HG02885 (cell line): Measurements from ENCODE around the gene WWOX.
"Not testable (repeated sequence)": the region's sequence is repeated elsewhere in the genome, so short reads cannot be mapped to it uniquely, and the experiment has no call there.

Experiments
- ATAC-seq: cut with Tn5 transposase; IDR thresholded peaks from one replicate; pipeline ENCODE4 v1.9.1; 2021; ENCODE audit warnings: mild to moderate bottlenecking; ENCODE audit not compliant: unreplicated experiment, poor library complexity

WWOX gene

GRCh38 chr16:78099271-78100111 is at the start of gene WWOX:
Gene WWOX (plus strand): TSS chr16:78099654.
- ATAC-seq = peak; percentile 92

GRCh38 chr16:78050734-78051400 is 48.6 kb upstream of the WWOX start:
- ATAC-seq = no peak

- ATAC-seq = no peak
Measured at GRCh38 chr16:78057803-78058564, 41.5 kb upstream of the WWOX start.

GRCh38 chr16:78059806-78060205 is 39.6 kb upstream of the WWOX start:
- not testable (repeated sequence) for ATAC-seq

- ATAC-seq = no peak
Measured at GRCh38 chr16:78060295-78060694, 39.2 kb upstream of the WWOX start.

- no peak for ATAC-seq
Measured at GRCh38 chr16:78060809-78061208, 38.6 kb upstream of the WWOX start.

GRCh38 chr16:78065319-78065718 is 34.1 kb upstream of the WWOX start:
- ATAC-seq = no peak

GRCh38 chr16:78069913-78070312 is 29.5 kb upstream of the WWOX start:
- no peak for ATAC-seq

- no peak for ATAC-seq
Measured at GRCh38 chr16:78072275-78072674, 27.2 kb upstream of the WWOX start.

- no peak for ATAC-seq
Measured at GRCh38 chr16:78075800-78076199, 23.7 kb upstream of the WWOX start.

GRCh38 chr16:78081341-78081740 is 18.1 kb upstream of the WWOX start:
- ATAC-seq = no peak

- ATAC-seq = no peak
Measured at GRCh38 chr16:78091419-78091818, 8.0 kb upstream of the WWOX start.

GRCh38 chr16:78092758-78093157 is 6.7 kb upstream of the WWOX start:
- ATAC-seq = no peak

GRCh38 chr16:78094166-78094565 is 5.3 kb upstream of the WWOX start:
- ATAC-seq = no peak

- ATAC-seq = no peak
Measured at GRCh38 chr16:78094998-78095397, 4.5 kb upstream of the WWOX start.

GRCh38 chr16:78096386-78096785 is 3.1 kb upstream of the WWOX start:
- no peak for ATAC-seq

- no peak for ATAC-seq
Measured at GRCh38 chr16:78097548-78097947, 1.9 kb upstream of the WWOX start.

- ATAC-seq = no peak
Measured at GRCh38 chr16:78098087-78098486, 1.4 kb upstream of the WWOX start.

GRCh38 chr16:78098595-78099270 is 721 bp upstream of the WWOX start:
- no peak for ATAC-seq

- ATAC-seq = no peak
Measured at GRCh38 chr16:78100112-78100467, 636 bp downstream of the WWOX start.
